ENCODE measurements around the gene ST3GAL3. TPM values are rescaled to one million over a fixed set of nuclear protein-coding genes. Genes with fewer than 3 reads are reported as not detected.
A peak's percentile ranks its signal among the peaks of the same experiment; 100 is the strongest.

The ST3GAL3 gene
- total and polyA plus RNA-seq, 10 of the 15 experiments (the other 5 are each of a cell fraction or from before 2014, with no cell fraction given), result 1.2 to 19.3 (median 11.0) TPM

- no peak overlapping the region for H3K4me2 ChIP-seq (ENCODE audit: control insufficient read depth, insufficient read depth)
- 85% methylated on average over 8 of the region's 8 CpGs for WGBS (ENCODE audit: insufficient coverage, insufficient replicate concordance, low lambda C conversion rate, missing lambda C conversion rate)
- DNase-seq (ENCODE audit: low read depth, low spot score), result no peak
- H3K9me3 ChIP-seq (replicated peaks; ENCODE audit: control insufficient read depth, insufficient read depth, low read length), result no peaks in the 10 kb centered on the region
- no peak for ATAC-seq
- ChIA-PET RAD21 (ENCODE audit: unreplicated experiment) (interaction anchor here (0.5 to 9.2 kb wide), 18 partner anchors 8 to 282 kb away, joined by 3 to 587 read pairs (median 5); partner anchors contain the start of genes ARTN, IPO13 and KDM4A), CTCF (interaction anchor here (0.7 to 14.9 kb wide), 20 partner anchors 7 to 281 kb away, joined by 3 to 1117 read pairs (median 8); partner anchors contain the start of genes ARTN, IPO13 and KDM4A), SMC1A (ENCODE audit: uncharacterized antibody, unreplicated experiment) (interaction anchor here (0.6 to 9.0 kb wide), 31 partner anchors 7 to 282 kb away, joined by 3 to 481 read pairs (median 5); partner anchors contain the start of genes ARTN, IPO13 and KDM4A), POLR2A (interaction anchor here (1.0 to 1.8 kb wide), 6 partner anchors 8 to 180 kb away, joined by 3 to 8 read pairs (median 4); partner anchors contain the start of gene ST3GAL3)
- peaks cover 31% of the 10 kb centered on the region for H3K4me1 ChIP-seq (ENCODE audit: control insufficient read depth, insufficient read depth, low read length)
- in situ Hi-C loops (cut with MboI), result loop anchor here (10.0 kb wide), 1 partner anchor 269 kb away; the partner anchor contains the start of gene SLC6A9
- H3K27ac ChIP-seq (ENCODE audit: control insufficient read depth, insufficient read depth), result peak overlapping the region; percentile 35
- H3K36me3 ChIP-seq (ENCODE audit: control insufficient read depth in 2 of 2, insufficient read depth in 2 of 2, low read length in 1 of 2), result no peaks in the 10 kb centered on the region
- H3K4me3 ChIP-seq, result no peak overlapping the region
- TF ChIP-seq RCOR1 (conservative IDR thresholded peaks at IDR 0.05; ENCODE audit: low read depth, low read length) (no peak), PKNOX1 (IDR thresholded peaks at IDR 0.05) (no peak), BMI1 (IDR thresholded peaks at IDR 0.05; ENCODE audit: borderline replicate concordance) (no peak), ASH2L (IDR thresholded peaks at IDR 0.05; ENCODE audit: borderline replicate concordance, low read depth) (no peak), POU2F2 (IDR thresholded peaks at IDR 0.05; ENCODE audit: borderline replicate concordance, low read depth, low read length) (no peak), PAX5 (IDR thresholded peaks at IDR 0.05; ENCODE audit: borderline replicate concordance, low read depth, low read length) (no peak), ZNF24 (IDR thresholded peaks at IDR 0.05) (no peak), NFYA (IDR thresholded peaks at IDR 0.05; ENCODE audit: borderline replicate concordance, low read depth, low read length) (no peak), MEF2A (IDR thresholded peaks at IDR 0.05; ENCODE audit: insufficient read depth, low read depth, low read length) (no peak), MLLT1 (IDR thresholded peaks at IDR 0.05) (no peak)
- BruUV-seq (replicated peaks), result no TSS peak
- peaks cover 5% of the 10 kb centered on the region for H3K79me2 ChIP-seq (ENCODE audit: control insufficient read depth, insufficient read depth, low read length)
- intact Hi-C loops (cut with micrococcal nuclease; ENCODE audit: unreplicated experiment), result loop anchor here (2.0 kb wide), 1 partner anchor 71 kb away; no protein-coding TSS in a partner anchor
- H2AFZ ChIP-seq (ENCODE audit: control insufficient read depth, low read depth, low read length), result no peak overlapping the region
- H3K27me3 ChIP-seq (replicated peaks in 1 of 2; ENCODE audit: control insufficient read depth in 2 of 2, insufficient read depth in 2 of 2, low read length in 1 of 2), result no peaks in the 10 kb centered on the region
- no peak for FAIRE-seq
- no peaks in the 10 kb centered on the region for H4K20me1 ChIP-seq (ENCODE audit: control insufficient read depth, insufficient read depth)
- H3K9ac ChIP-seq (ENCODE audit: control insufficient read depth, insufficient read depth, low read length), result no peak overlapping the region; the same call in 1 of the 2 replicates
Observed at GRCh38 chr1:43766086-43766784, 58.9 kb downstream of the ST3GAL3 start.

All from GM12878 (cell line).